NCI-H1417 (cell line): ENCODE measurements around the gene MAPK10.
A peak's percentile ranks its signal among the peaks of the same experiment; 100 is the strongest.
"Not testable (repeated sequence)": the region's sequence is repeated elsewhere in the genome, so short reads cannot be mapped to it uniquely, and the experiment has no call there.

Experiments
- DNase-seq, 3 experiments: peaks; one replicate each; lab custom pipeline; 2025; lab: John Stamatoyannopoulos, UW

Gene MAPK10

GRCh38 chr4:85968945-85969819, 390.7 kb downstream of the MAPK10 start:
- peak; percentile 27 to 82 (median 79) for DNase-seq

GRCh38 chr4:85967872-85968271, 392.0 kb downstream of the MAPK10 start:
- DNase-seq, result no peak

- no peak for DNase-seq
Measured at GRCh38 chr4:85966373-85966772, 393.5 kb downstream of the MAPK10 start.

GRCh38 chr4:85965529-85965928, 394.3 kb downstream of the MAPK10 start:
- no peak for DNase-seq

GRCh38 chr4:85965017-85965416, 394.8 kb downstream of the MAPK10 start:
- not testable (repeated sequence) for DNase-seq

- peak in 1 of 3 experiments; percentile 35 for DNase-seq
Measured at GRCh38 chr4:85964298-85964697, 395.6 kb downstream of the MAPK10 start.

- DNase-seq, result no peak
Measured at GRCh38 chr4:85963231-85963630, 396.6 kb downstream of the MAPK10 start.

GRCh38 chr4:85961887-85962286, 398.0 kb downstream of the MAPK10 start:
- DNase-seq, result no peak

GRCh38 chr4:85956293-85956945, 403.4 kb downstream of the MAPK10 start:
- DNase-seq, result no peak

- no peak for DNase-seq
Measured at GRCh38 chr4:85955620-85956292, 404.1 kb downstream of the MAPK10 start.

- no peak for DNase-seq
Measured at GRCh38 chr4:85953651-85954018, 406.2 kb downstream of the MAPK10 start.

- DNase-seq, result no peak
Measured at GRCh38 chr4:85952972-85953650, 406.7 kb downstream of the MAPK10 start.

- no peak for DNase-seq
Measured at GRCh38 chr4:85952528-85952927, 407.3 kb downstream of the MAPK10 start.

- no peak for DNase-seq
Measured at GRCh38 chr4:85951099-85951498, 408.8 kb downstream of the MAPK10 start.

- no peak for DNase-seq
Measured at GRCh38 chr4:85946821-85947220, 413.0 kb downstream of the MAPK10 start.

- no peak for DNase-seq
Measured at GRCh38 chr4:85942107-85942506, 417.7 kb downstream of the MAPK10 start.

- no peak for DNase-seq
Measured at GRCh38 chr4:85940151-85940550, 419.7 kb downstream of the MAPK10 start.
